Psoas muscle (tissue), 8 donors: Measurements from ENCODE around the gene MDM2. TPM values are rescaled to one million over a fixed set of nuclear protein-coding genes. Genes with fewer than 3 reads are reported as not detected.
A peak's percentile ranks its signal among the peaks of the same experiment; 100 is the strongest.
"Not testable (repeated sequence)": the region's sequence is repeated elsewhere in the genome, so short reads cannot be mapped to it uniquely, and the experiment has no call there.

Source experiments
- ATAC-seq, 4 donors: fragments of 200-7000 bp; cut with Tn5 transposase; one replicate each; pipeline ENCODE4 v1.9.1; 2020; ENCODE audit warnings: moderate library complexity in 3 of 4, mild to moderate bottlenecking in 2 of 4
- DNase-seq, 2 donors: peaks; one replicate each; pipeline ENCODE4 v3.0.0-alpha.2; 2020
- H3K27ac ChIP-seq: fragments of 200-600 bp; one replicate; pipeline ENCODE4 v1.8.0; 2022
- H3K27me3 ChIP-seq, 3 donors: fragments of 200-600 bp in 1 of 3; one replicate each; pipeline versions ENCODE4 v1.6.1 to v1.8.0; 2013 to 2022; ENCODE audit warnings: low read length in 2 of 3, mild to moderate bottlenecking in 2 of 3, moderate library complexity in 1 of 3; ENCODE audit not compliant: insufficient read depth in 3 of 3
- H3K36me3 ChIP-seq, 2 donors: fragments of 200-600 bp in 1 of 2; one replicate each; pipeline versions ENCODE4 v1.6.1 to v1.8.0; 2013 to 2022; ENCODE audit warnings: low read depth in 1 of 2, mild to moderate bottlenecking in 1 of 2, moderate library complexity in 1 of 2; ENCODE audit not compliant: insufficient read depth in 1 of 2
- H3K4me1 ChIP-seq: fragments of 200-600 bp; one replicate; pipeline ENCODE4 v1.8.0; 2022
- H3K4me3 ChIP-seq: fragments of 200-600 bp; one replicate; pipeline ENCODE4 v1.8.0; 2022; ENCODE audit warnings: mild to moderate bottlenecking
- H3K9me3 ChIP-seq: fragments of 200-600 bp; one replicate; pipeline ENCODE4 v1.8.0; 2022
- WGBS, 3 donors: extraction: QIAGEN DNeasy Blood & Tissue Kit; methylation state at CpG; one replicate each; pipeline versions ENCODE4 v1.1.6 to v1.1.7; 2013; 5-methylcytosine and 5-hydroxymethylcytosine counted together
- intact Hi-C, 2 donors: fragments of 100-400 bp; cut with DNase I; formaldehyde crosslinking; loops; one replicate each; pipeline versions ENCODE4 v1.11.0 to v1.14.2; 2022
- polyA plus RNA-seq, 3 donors: library from polyadenylated mRNA; stranded (reverse); fragments of 200-250 nt; gene quantifications; one replicate each; pipeline ENCODE4 v1.2.3, GENCODE V29; 2013
- total RNA-seq, 4 donors: library from RNA; stranded (reverse); fragmentation: NEBNext Ultra II Directional in 2 of 4; extraction: Animal tissue kit (Norgen Biotek cat#: 25700) in 2 of 4; gene quantifications; one replicate each; pipeline versions ENCODE4 v1.2.1 to v1.2.4, GENCODE V29; 2021 to 2023
- TF ChIP-seq, protein P1 (sequence below): fragments of 200-600 bp; IDR thresholded peaks from one replicate; pipeline ENCODE4 v1.8.0; 2022; ENCODE audit warnings: antibody characterized with exemption
- donor health status: healthy with polysubstance abuse.
- donor health status: DM: no; HTN: no; CAD: no; lungs with moderate emphysema.
- donor health status: Bipolar disorder and iron deficiency.
- donor health status: healthy.
- donor health status: DM: yes; HTN: yes; CAD: no.
- donor health status: DM: no; HTN: no; CAD: no.
- donor health status: DM: no; HTN: no; CAD: no.
- donor health status: DM: yes; HTN: yes; CAD: no.

Gene MDM2
- total and polyA plus RNA-seq, 7 donors: 25.0 to 455 (median 51.8) TPM

DNA sequence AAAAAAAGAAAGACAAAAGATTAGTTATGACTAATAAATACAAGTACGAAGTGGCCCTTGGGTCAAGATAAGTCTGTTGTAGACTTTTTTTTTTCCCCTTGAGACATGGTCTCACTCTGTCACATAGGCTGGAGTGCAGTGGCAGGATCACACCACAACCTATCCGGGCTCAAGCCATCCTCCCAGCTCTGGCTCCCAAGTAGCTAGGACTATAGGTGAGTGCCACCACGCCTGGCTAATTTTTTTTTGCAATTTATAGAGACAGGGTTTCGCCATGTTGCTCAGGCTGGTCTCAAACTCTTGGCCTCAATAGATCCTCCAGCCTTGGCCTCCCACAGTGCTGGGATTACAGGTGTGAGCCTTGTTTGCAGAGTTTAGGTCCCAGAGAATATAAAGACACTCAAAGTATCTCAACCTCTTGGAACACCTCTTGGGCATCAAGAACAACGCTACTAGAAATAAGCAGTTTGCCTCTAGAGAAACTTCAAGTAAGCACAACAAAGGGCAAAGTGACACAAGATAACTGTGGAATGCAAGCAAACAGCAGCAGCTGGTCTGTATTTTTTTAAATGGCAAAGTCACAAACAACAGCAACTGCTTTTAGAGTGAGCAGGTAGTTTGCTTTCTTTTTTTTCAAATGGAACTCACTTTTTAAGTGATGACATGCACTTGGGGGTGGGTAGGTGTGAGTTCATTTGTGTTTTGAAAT, 3.9 kb upstream of the MDM2 start:
- H3K9me3 ChIP-seq: no peaks in the 10 kb centered on the region
- DNase-seq: no peak
- no peaks in the 10 kb centered on the region for H3K4me1 ChIP-seq
- no peak for ATAC-seq
- no peak overlapping the region for H3K4me3 ChIP-seq
- TF ChIP-seq, protein P1, sequence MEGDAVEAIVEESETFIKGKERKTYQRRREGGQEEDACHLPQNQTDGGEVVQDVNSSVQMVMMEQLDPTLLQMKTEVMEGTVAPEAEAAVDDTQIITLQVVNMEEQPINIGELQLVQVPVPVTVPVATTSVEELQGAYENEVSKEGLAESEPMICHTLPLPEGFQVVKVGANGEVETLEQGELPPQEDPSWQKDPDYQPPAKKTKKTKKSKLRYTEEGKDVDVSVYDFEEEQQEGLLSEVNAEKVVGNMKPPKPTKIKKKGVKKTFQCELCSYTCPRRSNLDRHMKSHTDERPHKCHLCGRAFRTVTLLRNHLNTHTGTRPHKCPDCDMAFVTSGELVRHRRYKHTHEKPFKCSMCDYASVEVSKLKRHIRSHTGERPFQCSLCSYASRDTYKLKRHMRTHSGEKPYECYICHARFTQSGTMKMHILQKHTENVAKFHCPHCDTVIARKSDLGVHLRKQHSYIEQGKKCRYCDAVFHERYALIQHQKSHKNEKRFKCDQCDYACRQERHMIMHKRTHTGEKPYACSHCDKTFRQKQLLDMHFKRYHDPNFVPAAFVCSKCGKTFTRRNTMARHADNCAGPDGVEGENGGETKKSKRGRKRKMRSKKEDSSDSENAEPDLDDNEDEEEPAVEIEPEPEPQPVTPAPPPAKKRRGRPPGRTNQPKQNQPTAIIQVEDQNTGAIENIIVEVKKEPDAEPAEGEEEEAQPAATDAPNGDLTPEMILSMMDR: no peak
- intact Hi-C loops: no loop called here
- peaks cover 0 to 2% of the 10 kb centered on the region in 2 donors for H3K36me3 ChIP-seq
- H3K27ac ChIP-seq: no peak overlapping the region
- 88 to 92% (median 89%) methylated on average over 5 of the region's 5 CpGs for WGBS, 3 donors
- no peaks in the 10 kb centered on the region for H3K27me3 ChIP-seq

DNA sequence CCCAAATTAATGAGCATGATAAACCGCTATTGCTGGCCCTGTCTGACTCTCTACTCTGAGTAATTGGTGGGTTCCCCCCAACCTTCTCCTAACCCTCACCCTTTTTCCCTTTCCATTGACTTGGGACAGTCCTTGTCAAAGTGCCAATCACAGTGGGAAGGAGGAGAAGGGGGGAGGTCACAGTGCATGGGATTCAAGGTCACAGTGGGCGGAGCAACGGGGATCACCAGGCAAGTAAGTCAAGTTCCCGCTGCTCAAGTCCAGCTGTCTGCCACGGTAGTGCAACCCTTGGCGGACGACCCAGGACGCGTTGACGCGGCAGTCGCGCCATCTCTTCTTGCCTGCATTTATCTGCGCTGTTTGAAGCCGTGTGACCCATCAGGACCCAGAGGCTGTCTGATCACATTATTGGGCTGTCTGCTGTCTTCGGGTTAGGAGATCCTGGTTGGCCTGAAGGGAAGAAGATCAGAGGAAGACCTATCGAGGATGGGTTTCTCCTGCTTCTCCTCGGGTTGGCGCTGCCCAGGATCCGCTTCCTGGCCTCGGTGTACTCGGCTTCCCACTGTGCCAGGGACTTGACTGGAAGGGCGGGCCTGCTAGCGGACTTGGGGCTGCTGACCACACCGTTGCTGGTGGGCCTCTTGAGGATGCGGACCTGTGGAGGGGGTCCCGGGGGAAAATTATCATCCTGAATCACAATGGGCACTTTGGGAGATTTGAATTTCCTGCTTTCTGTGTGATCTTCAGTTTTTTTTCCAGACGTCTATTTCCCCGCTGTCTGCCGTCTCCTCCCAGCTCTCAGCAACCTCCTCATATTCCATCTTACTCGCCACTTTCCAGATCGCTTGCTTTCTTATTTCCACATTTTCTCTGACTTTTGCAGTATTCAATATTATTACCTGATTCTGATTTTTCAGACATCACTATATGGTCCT, 3.1 kb upstream of the MDM2 start:
- Histone ChIP-seq H3K27me3 (no peaks in the 10 kb centered on the region), H3K36me3 (peaks cover 0 to 10% of the 10 kb centered on the region in 2 donors), H3K27ac (no peak overlapping the region), H3K4me1 (no peaks in the 10 kb centered on the region), H3K4me3 (no peak overlapping the region), H3K9me3 (no peaks in the 10 kb centered on the region)
- TF ChIP-seq, protein P1: no peak
- ATAC-seq (no peak), DNase-seq (no peak)
- WGBS, 3 donors: 79 to 85% (median 81%) methylated on average over 32 of the region's 32 CpGs
- intact Hi-C loops: loop anchor here (5.0 kb wide), 1 partner anchor 58 kb away; the partner anchor contains the start of gene SLC35E3 (in 2 of the 2)

DNA sequence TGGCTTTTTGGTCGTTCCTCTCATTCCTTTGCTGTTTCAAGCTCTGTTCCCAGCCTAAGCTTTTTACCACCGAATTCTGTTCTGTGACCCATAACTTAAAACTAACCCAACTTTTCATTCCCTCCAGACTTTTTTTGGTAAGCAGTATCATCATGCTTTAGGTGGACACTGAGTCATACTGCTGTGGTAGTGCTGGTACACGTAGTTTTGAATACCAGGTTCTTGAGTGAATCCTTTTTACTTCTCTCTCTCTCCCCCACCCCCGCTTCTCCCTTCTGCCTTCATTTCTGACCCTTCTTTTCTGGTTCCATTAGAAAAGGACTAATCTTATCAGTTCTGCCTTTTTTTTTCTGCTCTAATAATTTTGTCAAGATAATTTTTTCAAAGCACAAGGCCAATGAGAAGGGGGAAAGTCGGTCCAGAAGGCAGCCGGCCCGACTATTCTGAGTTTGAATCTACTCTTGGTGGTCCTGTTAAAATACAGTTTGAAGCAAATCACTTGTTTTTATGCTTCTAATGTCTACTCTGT, 2.3 kb upstream of the MDM2 start:
- no peak overlapping the region for H3K27ac ChIP-seq
- peaks cover 0 to 17% of the 10 kb centered on the region in 2 donors for H3K36me3 ChIP-seq
- ATAC-seq (no peak), DNase-seq (no peak)
- H3K27me3 ChIP-seq: no peaks in the 10 kb centered on the region
- TF ChIP-seq, protein P1: no peak
- 84 to 93% (median 87%) methylated on average over 7 of the region's 7 CpGs for WGBS, 3 donors
- H3K4me1 ChIP-seq: no peaks in the 10 kb centered on the region
- H3K9me3 ChIP-seq: no peaks in the 10 kb centered on the region
- H3K4me3 ChIP-seq: no peak overlapping the region
- intact Hi-C loops: loop anchor here (5.0 kb wide), 1 partner anchor 58 kb away; the partner anchor contains the start of gene SLC35E3 (in 2 of the 2)

DNA sequence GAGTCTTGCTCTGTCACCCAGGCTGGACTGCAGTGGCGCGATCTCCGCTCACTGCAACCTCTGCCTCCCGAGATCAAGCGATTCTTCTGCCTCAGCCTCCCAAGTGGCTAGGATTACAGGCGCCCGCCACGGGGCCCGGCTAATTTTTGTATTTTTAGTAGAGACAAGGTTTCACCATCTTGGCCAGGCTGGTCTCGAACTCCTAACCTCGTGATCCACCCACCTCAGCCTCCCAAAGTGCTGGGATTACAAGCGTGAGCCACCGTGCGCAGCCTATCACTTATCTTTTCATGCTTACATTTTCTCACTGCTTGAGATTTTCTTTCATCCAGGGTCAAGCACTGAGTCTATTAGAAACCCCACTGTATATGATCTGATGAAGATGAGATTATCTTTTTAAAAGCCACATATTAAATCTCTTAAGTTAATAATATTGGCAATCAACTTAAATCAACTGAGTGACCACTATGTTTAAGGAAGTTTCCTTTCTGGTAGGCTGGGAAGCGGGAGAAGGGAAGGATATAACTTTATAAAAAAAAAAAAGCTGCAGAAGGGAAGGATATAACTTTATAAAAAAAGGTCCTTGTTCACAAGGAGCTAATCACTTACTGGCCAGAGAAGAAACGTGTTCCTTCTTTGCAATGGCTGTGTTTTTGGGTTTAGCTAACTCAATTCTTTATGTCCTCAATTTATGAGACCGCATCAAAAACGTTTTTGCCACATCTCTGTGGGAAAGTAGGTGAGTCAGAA, 1.3 kb upstream of the MDM2 start:
- H3K9me3 ChIP-seq: no peaks in the 10 kb centered on the region
- no peaks in the 10 kb centered on the region for H3K27me3 ChIP-seq
- H3K4me3 ChIP-seq: peak overlapping the region; percentile 93
- WGBS, 3 donors: 84 to 88% (median 86%) methylated on average over 18 of the region's 18 CpGs
- TF ChIP-seq, protein P1: no peak
- H3K4me1 ChIP-seq: peaks cover 1% of the 10 kb centered on the region
- no peak for DNase-seq
- ATAC-seq: no peak
- intact Hi-C loops: loop anchor here (5.0 kb wide), 1 partner anchor 59 kb away; the partner anchor contains the start of gene SLC35E3 (in 2 of the 2)
- peaks cover 0 to 27% of the 10 kb centered on the region in 2 donors for H3K36me3 ChIP-seq
- H3K27ac ChIP-seq: peak overlapping the region; percentile 100

DNA sequence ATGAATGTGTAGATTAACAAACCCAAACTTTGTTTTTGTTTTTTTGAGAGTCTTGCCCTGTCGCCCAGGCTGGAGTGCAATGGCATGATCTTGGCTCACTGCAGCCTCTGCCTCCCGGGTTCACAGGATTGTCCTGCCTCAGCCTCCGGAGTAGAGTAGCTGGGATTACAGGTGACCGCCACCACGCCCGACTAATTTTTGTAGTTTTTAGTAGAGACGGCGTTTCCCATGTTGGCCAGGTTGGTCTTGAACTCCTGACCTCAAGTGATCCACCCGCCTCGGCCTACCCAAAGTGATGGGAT, 752 bp upstream of the MDM2 start:
- not testable (repeated sequence) for ATAC-seq, H3K27me3 ChIP-seq, H3K4me1 ChIP-seq, H3K9me3 ChIP-seq, DNase-seq
- Histone ChIP-seq H3K27ac (peak overlapping the region; percentile 100), H3K36me3 (peaks cover 0 to 33% of the 10 kb centered on the region in 2 donors), H3K4me3 (peak overlapping the region; percentile 93)
- 10 to 15% (median 10%) methylated on average over 10 of the region's 10 CpGs for WGBS, 3 donors
- intact Hi-C loops: loop anchor here (5.0 kb wide), 1 partner anchor 60 kb away; the partner anchor contains the start of gene SLC35E3 (in 2 of the 2)
